CD14-positive monocyte (primary cell): ENCODE data around the gene CEP72. TPM values are rescaled to one million over a fixed set of nuclear protein-coding genes. Genes with fewer than 3 reads are reported as not detected.
"Not testable (repeated sequence)": the region's sequence is repeated elsewhere in the genome, so short reads cannot be mapped to it uniquely, and the experiment has no call there.

Source experiments
- DNase-seq, 3 donors: peaks; one replicate each; pipeline ENCODE4 v3.0.0-alpha.2; 2011 to 2022
- H2AFZ ChIP-seq: 2 replicates; pipeline ENCODE4 v1.6.0; 2012; ENCODE audit warnings: mild to moderate bottlenecking, low read depth, low read length, inconsistent platforms; ENCODE audit not compliant: insufficient read depth, poor library complexity, severe bottlenecking
- H3K27ac ChIP-seq, 2 donors: 1 replicate in 1 of 2; 2 replicates in 1 of 2; pipeline ENCODE4 v1.5.1; 2012 to 2013; ENCODE audit warnings: low read length in 2 of 2, control low read depth in 1 of 2, inconsistent platforms in 1 of 2, low read depth in 1 of 2, mild to moderate bottlenecking in 1 of 2
- H3K27me3 ChIP-seq, 2 donors: one replicate each; pipeline versions ENCODE4 v1.6.0 to v1.6.1; 2011 to 2013; ENCODE audit warnings: low read length in 2 of 2; ENCODE audit not compliant: control insufficient read depth in 2 of 2, insufficient read depth in 2 of 2
- H3K36me3 ChIP-seq, 2 donors: replicated peaks in 1 of 2; 1 replicate in 1 of 2; 2 replicates in 1 of 2; pipeline versions ENCODE4 v1.5.1 to v1.6.1; 2012 to 2013; ENCODE audit warnings: low read length in 2 of 2, control low read depth in 1 of 2, inconsistent platforms in 1 of 2, mild to moderate bottlenecking in 1 of 2; ENCODE audit not compliant: insufficient read depth in 2 of 2, control insufficient read depth in 1 of 2
- H3K4me1 ChIP-seq, 2 donors: 1 replicate in 1 of 2; 2 replicates in 1 of 2; pipeline versions ENCODE4 v1.5.1 to v1.6.1; 2012 to 2013; ENCODE audit warnings: low read length in 2 of 2, control low read depth in 1 of 2, inconsistent platforms in 1 of 2, mild to moderate bottlenecking in 1 of 2, moderate library complexity in 1 of 2; ENCODE audit not compliant: insufficient read depth in 2 of 2, control insufficient read depth in 1 of 2
- H3K4me2 ChIP-seq: replicated peaks from 2 replicates; pipeline ENCODE3; 2012; ENCODE audit warnings: low read length, moderate library complexity, mild to moderate bottlenecking; ENCODE audit not compliant: poor library complexity, severe bottlenecking; ENCODE audit errors: extremely low read depth
- H3K4me3 ChIP-seq, 3 experiments: fragments of 200-600 bp in 1 of 3; sonication (generic) in 1 of 3; replicated peaks in 1 of 3; 1 replicate in 2 of 3; 2 replicates in 1 of 3; pipeline ENCODE4 v1.5.1; 2011 to 2013; ENCODE audit warnings: low read length in 3 of 3, mild to moderate bottlenecking in 3 of 3, control low read depth in 2 of 3, low read depth in 2 of 3, inconsistent platforms in 1 of 3, moderate library complexity in 1 of 3
- H3K79me2 ChIP-seq: 2 replicates; pipeline ENCODE4 v1.6.0; 2012; ENCODE audit warnings: mild to moderate bottlenecking, control low read depth, inconsistent platforms, low read length, moderate library complexity; ENCODE audit not compliant: insufficient read depth
- H3K9ac ChIP-seq: 2 replicates; pipeline ENCODE4 v1.6.0; 2017; ENCODE audit warnings: low read length, mild to moderate bottlenecking; ENCODE audit not compliant: insufficient read depth, poor library complexity, severe bottlenecking
- H3K9me3 ChIP-seq, 2 donors: replicated peaks in 1 of 2; 1 replicate in 1 of 2; 2 replicates in 1 of 2; pipeline versions ENCODE4 v1.5.1 to v1.6.1; 2012 to 2013; ENCODE audit warnings: low read length in 2 of 2, control low read depth in 1 of 2; ENCODE audit not compliant: control insufficient read depth in 1 of 2, insufficient read depth in 1 of 2
- H4K20me1 ChIP-seq: 2 replicates; pipeline ENCODE4 v1.6.0; 2012; ENCODE audit warnings: mild to moderate bottlenecking, low read length, control low read depth, moderate library complexity; ENCODE audit not compliant: insufficient read depth
- H3K27ac Mint-ChIP-seq, 7 donors: one replicate each; pipeline ENCODE4 v1.8.0; 2020; ENCODE audit warnings: mild to moderate bottlenecking in 7 of 7, mixed read lengths in 7 of 7, moderate library complexity in 6 of 7, inconsistent platforms in 2 of 7
- H3K27me3 Mint-ChIP-seq, 3 donors: one replicate each; pipeline ENCODE4 v1.8.0; 2021 to 2022; ENCODE audit warnings: low read depth in 3 of 3, mild to moderate bottlenecking in 3 of 3, mixed read lengths in 3 of 3, moderate library complexity in 3 of 3, inconsistent platforms in 1 of 3
- H3K36me3 Mint-ChIP-seq, 2 donors: one replicate each; pipeline ENCODE4 v1.8.0; 2020; ENCODE audit warnings: mixed read lengths in 2 of 2, inconsistent platforms in 1 of 2, mild to moderate bottlenecking in 1 of 2
- H3K4me1 Mint-ChIP-seq: one replicate; pipeline ENCODE4 v1.8.0; 2020; ENCODE audit warnings: mild to moderate bottlenecking, mixed read lengths
- H3K4me3 Mint-ChIP-seq, 2 donors: one replicate each; pipeline ENCODE4 v1.8.0; 2020; ENCODE audit warnings: mild to moderate bottlenecking in 2 of 2, mixed read lengths in 2 of 2, moderate library complexity in 1 of 2
- H3K9me3 Mint-ChIP-seq, 7 donors: one replicate each; pipeline ENCODE4 v1.8.0; 2020 to 2022; ENCODE audit warnings: mixed read lengths in 7 of 7, mild to moderate bottlenecking in 6 of 7, moderate library complexity in 6 of 7, inconsistent platforms in 2 of 7
- CTCF ChIP-seq: fragments of 200-600 bp; IDR thresholded peaks from one replicate; pipeline ENCODE4 v1.8.0; 2022; ENCODE audit warnings: antibody characterized with exemption, mild to moderate bottlenecking
- WGBS: methylation state at CpG from one replicate; pipeline ENCODE4 v1.1.5; 2013; ENCODE audit warnings: missing lambda C conversion rate; ENCODE audit not compliant: insufficient coverage; 5-methylcytosine and 5-hydroxymethylcytosine counted together
- intact Hi-C, 2 donors: fragments of 100-400 bp; cut with micrococcal nuclease; formaldehyde crosslinking; loops; one replicate each; pipeline versions ENCODE4 v1.15.0 to v1.15.1; 2023
- polyA plus RNA-seq, 3 donors: library from polyadenylated mRNA; depleted of rRNA in 1 of 3; unstranded in 2 of 3; stranded (reverse) in 1 of 3; fragments of 300-500 nt in 2 of 3; fragments of >200 nt in 1 of 3; fragmentation: Illumina TruSeq in 2 of 3; gene quantifications; 1 replicate in 2 of 3; 2 replicates in 1 of 3; pipeline ENCODE4 v1.2.3, GENCODE V29; 2012 to 2021

Gene CEP72
- polyA plus RNA-seq, 3 donors: 0.13 to 2.1 (median 0.24) TPM

- no peak for DNase-seq
- Mint-ChIP-seq H3K27me3 (peaks cover 0 to 2% (median 1%) of the 10 kb centered on the region in 3 donors), H3K36me3 (peaks cover 46 to 49% of the 10 kb centered on the region in 2 donors), H3K27ac (peak overlapping the region in 1 of 7 donors; percentile 15), H3K4me1 (no peaks in the 10 kb centered on the region), H3K9me3 (no peaks in the 10 kb centered on the region), H3K4me3 (no peak overlapping the region)
- no peak overlapping the region for H2AFZ ChIP-seq
- peaks cover 11 to 42% of the 10 kb centered on the region in 2 donors for H3K36me3 ChIP-seq
- H4K20me1 ChIP-seq: no peaks in the 10 kb centered on the region
- H3K9ac ChIP-seq: no peak overlapping the region
- H3K9me3 ChIP-seq: no peaks in the 10 kb centered on the region
- no peak overlapping the region for H3K27ac ChIP-seq
- H3K27me3 ChIP-seq: no peaks in the 10 kb centered on the region
- H3K4me2 ChIP-seq: no peak overlapping the region
- H3K79me2 ChIP-seq: no peaks in the 10 kb centered on the region
- TF ChIP-seq CTCF: no peak
- intact Hi-C loops: no loop called here
- H3K4me1 ChIP-seq: no peaks in the 10 kb centered on the region
- no peak overlapping the region for H3K4me3 ChIP-seq
- WGBS: 100% methylated on average over 2 of the region's 3 CpGs
Measured at GRCh38 chr5:626850-627249, 14.7 kb downstream of the CEP72 start.

DNA sequence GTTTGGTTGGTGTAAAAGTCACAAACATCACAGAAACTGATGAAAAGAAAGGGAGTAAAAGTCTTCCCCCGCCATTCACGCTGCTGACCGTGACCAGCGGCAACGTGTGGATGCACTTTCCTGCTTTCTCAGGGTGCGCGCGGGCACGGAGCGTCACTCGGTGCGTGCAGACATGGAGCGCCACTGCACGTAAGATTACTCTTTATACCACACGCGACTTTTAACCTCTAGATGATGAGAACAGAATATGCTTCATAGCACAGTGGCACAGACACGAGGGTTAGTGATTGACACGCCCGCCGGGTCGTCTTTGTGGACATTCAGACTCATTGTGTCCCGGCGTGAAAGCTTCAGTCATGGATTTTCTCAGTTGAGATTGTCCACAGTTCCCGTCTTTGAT, 15.7 kb downstream of the CEP72 start:
- H3K27ac Mint-ChIP-seq: peak overlapping the region in 1 of 7 donors; percentile 30
- H3K27ac ChIP-seq: no peak overlapping the region

DNA sequence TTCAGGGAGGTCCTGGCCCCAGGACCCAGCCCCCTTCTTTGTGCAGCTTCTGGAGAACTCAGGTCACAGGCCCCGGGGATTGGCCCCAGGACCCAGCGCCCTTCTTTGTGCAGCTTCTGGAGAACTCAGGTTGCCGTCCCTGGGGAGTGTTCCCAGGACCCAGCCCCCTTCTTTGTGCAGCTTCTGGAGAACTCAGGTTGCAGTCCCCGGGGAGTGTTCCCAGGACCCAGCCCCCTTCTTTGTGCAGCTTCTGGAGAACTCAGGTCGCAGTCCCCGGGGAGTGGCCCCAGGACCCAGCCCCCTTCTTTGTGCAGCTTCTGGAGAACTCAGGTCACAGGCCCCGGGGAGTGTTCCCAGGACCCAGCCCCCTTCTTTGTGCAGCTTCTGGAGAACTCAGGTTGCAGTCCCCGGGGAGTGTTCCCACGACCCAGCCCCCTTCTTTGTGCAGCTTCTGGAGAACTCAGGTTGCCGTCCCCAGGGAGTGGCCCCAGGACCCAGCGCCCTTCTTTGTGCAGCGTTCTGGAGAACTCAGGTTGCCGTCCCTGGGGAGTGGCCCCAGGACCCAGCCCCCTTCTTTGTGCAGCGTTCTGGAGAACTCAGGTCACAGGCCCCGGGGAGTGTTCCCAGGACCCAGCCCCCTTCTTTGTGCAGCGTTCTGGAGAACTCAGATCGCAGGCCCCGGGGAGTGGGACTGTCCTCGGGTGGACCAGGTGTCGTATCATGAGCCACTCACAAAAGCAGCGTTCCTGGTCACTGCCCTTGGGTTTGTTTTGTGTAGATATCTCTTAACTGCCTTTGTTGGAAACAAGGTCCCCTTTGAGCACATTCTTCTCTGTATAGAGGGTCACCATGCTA, 16.4 kb downstream of the CEP72 start:
- H4K20me1 ChIP-seq: not testable (repeated sequence)

More for the DNA sequence above, 15.7 kb downstream of the CEP72 start:
- Mint-ChIP-seq H3K36me3 (peaks cover 44 to 45% of the 10 kb centered on the region in 2 donors), H3K9me3 (no peaks in the 10 kb centered on the region), H3K27me3 (peaks cover 0 to 2% (median 1%) of the 10 kb centered on the region in 3 donors), H3K4me3 (no peak overlapping the region), H3K4me1 (no peaks in the 10 kb centered on the region)
- Histone ChIP-seq H3K36me3 (peaks cover 11 to 42% of the 10 kb centered on the region in 2 donors), H3K4me2 (no peak overlapping the region), H3K4me3 (no peak overlapping the region), H3K27me3 (no peaks in the 10 kb centered on the region), H3K4me1 (no peaks in the 10 kb centered on the region), H3K9me3 (no peaks in the 10 kb centered on the region), H3K79me2 (no peaks in the 10 kb centered on the region), H3K9ac (no peak overlapping the region), H2AFZ (no peak overlapping the region), H4K20me1 (no peaks in the 10 kb centered on the region)
- WGBS: 90% methylated on average over 24 of the region's 24 CpGs
- no peak for TF ChIP-seq CTCF
- intact Hi-C loops: no loop called here
- no peak for DNase-seq

More for the DNA sequence above, 16.4 kb downstream of the CEP72 start:
- H3K27me3 ChIP-seq, H3K4me3 Mint-ChIP-seq, H3K27ac Mint-ChIP-seq, DNase-seq, H3K27ac ChIP-seq, H3K9ac ChIP-seq, H3K79me2 ChIP-seq, H3K4me1 ChIP-seq, H3K4me1 Mint-ChIP-seq, H3K4me2 ChIP-seq, H3K9me3 Mint-ChIP-seq, H3K9me3 ChIP-seq, H3K27me3 Mint-ChIP-seq, H2AFZ ChIP-seq, intact Hi-C loops, H3K4me3 ChIP-seq: not testable (repeated sequence)
- peaks cover 11 to 42% of the 10 kb centered on the region in 2 donors for H3K36me3 ChIP-seq
- 94% methylated on average over 17 of the region's 21 CpGs for whole genome bisulfite sequencing
- peaks cover 43 to 44% of the 10 kb centered on the region in 2 donors for H3K36me3 Mint-ChIP-seq
